ENCODE measurements around the gene NEK4. TPM values are rescaled to one million over a fixed set of nuclear protein-coding genes. Genes with fewer than 3 reads are reported as not detected.

NEK4 gene
- total RNA-seq, 1 donor, result 28.2 TPM

GRCh38 chr3:52685285-52685708 is 85.4 kb downstream of the NEK4 start:
- DNase-seq (ENCODE audit: low read depth), result no peak
- TF ChIP-seq CTCF (IDR thresholded peaks at IDR 0.05; ENCODE audit: insufficient read depth, low read length), result no peak
- H3K4me3 ChIP-seq (ENCODE audit: low read depth, low read length), result peak overlapping the region; percentile 97

GRCh38 chr3:52684184-52684583 is 86.6 kb downstream of the NEK4 start:
- peak overlapping the region; percentile 97 for H3K4me3 ChIP-seq (ENCODE audit: low read depth, low read length)
- TF ChIP-seq CTCF (IDR thresholded peaks at IDR 0.05; ENCODE audit: insufficient read depth, low read length), result no peak
- DNase-seq (ENCODE audit: low read depth), result no peak

GRCh38 chr3:52683611-52684010 is 87.1 kb downstream of the NEK4 start:
- DNase-seq (ENCODE audit: low read depth), result peak; percentile 34
- TF ChIP-seq CTCF (IDR thresholded peaks at IDR 0.05; ENCODE audit: insufficient read depth, low read length), result no peak
- no peak overlapping the region for H3K4me3 ChIP-seq (ENCODE audit: low read depth, low read length)

- no peak overlapping the region for H3K4me3 ChIP-seq (ENCODE audit: low read depth, low read length)
- no peak for TF ChIP-seq CTCF (IDR thresholded peaks at IDR 0.05; ENCODE audit: insufficient read depth, low read length)
- DNase-seq (ENCODE audit: low read depth), result peak; percentile 76
Measured at GRCh38 chr3:52682016-52682415, 88.7 kb downstream of the NEK4 start.

- no peak for TF ChIP-seq CTCF (IDR thresholded peaks at IDR 0.05; ENCODE audit: insufficient read depth, low read length)
- DNase-seq (ENCODE audit: low read depth), result no peak
- H3K4me3 ChIP-seq (ENCODE audit: low read depth, low read length), result no peak overlapping the region
Measured at GRCh38 chr3:52681596-52681995, 89.1 kb downstream of the NEK4 start.

GRCh38 chr3:52679811-52680210 is 90.9 kb downstream of the NEK4 start:
- no peak for TF ChIP-seq CTCF (IDR thresholded peaks at IDR 0.05; ENCODE audit: insufficient read depth, low read length)
- H3K4me3 ChIP-seq (ENCODE audit: low read depth, low read length), result no peak overlapping the region
- peak; percentile 65 for DNase-seq (ENCODE audit: low read depth)

GRCh38 chr3:52679199-52679538 is 91.6 kb downstream of the NEK4 start:
- no peak for TF ChIP-seq CTCF (IDR thresholded peaks at IDR 0.05; ENCODE audit: insufficient read depth, low read length)
- DNase-seq (ENCODE audit: low read depth), result peak; percentile 82

More at GRCh38 chr3:52679199-52679538, 91.6 kb downstream of the NEK4 start:
- no peak overlapping the region for H3K4me3 ChIP-seq (ENCODE audit: low read depth, low read length)
